Stimulated activated CD4-positive, alpha-beta T cell treated with anti-CD3 and anti-CD28 coated beads, Interleukin-1b, Interleukin-23, amount 100 ng/mL, for 1 hour (primary cell): ENCODE measurements around the gene BACE1-AS.
"Not testable (repeated sequence)": the region's sequence is repeated elsewhere in the genome, so short reads cannot be mapped to it uniquely, and the experiment has no call there.

Source experiments
- DNase-seq, 2 donors: peaks; one replicate each; pipeline ENCODE4 v3.0.0-alpha.2; 2020; ENCODE audit warnings: low read depth in 2 of 2

BACE1-AS gene

DNA sequence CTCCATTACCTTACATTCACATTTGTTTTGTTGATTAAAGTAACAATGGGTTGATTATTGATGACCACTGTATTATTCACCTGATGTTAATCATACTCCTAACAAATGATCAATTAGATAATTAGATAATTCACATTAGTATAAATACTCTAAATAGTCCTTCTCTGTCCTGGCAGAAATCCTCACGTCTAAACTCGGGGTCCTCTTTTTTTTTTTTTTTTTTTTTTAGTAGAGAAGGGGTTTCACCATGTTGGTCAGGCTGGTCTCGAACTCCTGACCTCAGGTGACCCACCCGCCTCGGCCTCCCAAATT lies 36.1 kb downstream of the BACE1-AS start:
- DNase-seq = not testable (repeated sequence)

DNA sequence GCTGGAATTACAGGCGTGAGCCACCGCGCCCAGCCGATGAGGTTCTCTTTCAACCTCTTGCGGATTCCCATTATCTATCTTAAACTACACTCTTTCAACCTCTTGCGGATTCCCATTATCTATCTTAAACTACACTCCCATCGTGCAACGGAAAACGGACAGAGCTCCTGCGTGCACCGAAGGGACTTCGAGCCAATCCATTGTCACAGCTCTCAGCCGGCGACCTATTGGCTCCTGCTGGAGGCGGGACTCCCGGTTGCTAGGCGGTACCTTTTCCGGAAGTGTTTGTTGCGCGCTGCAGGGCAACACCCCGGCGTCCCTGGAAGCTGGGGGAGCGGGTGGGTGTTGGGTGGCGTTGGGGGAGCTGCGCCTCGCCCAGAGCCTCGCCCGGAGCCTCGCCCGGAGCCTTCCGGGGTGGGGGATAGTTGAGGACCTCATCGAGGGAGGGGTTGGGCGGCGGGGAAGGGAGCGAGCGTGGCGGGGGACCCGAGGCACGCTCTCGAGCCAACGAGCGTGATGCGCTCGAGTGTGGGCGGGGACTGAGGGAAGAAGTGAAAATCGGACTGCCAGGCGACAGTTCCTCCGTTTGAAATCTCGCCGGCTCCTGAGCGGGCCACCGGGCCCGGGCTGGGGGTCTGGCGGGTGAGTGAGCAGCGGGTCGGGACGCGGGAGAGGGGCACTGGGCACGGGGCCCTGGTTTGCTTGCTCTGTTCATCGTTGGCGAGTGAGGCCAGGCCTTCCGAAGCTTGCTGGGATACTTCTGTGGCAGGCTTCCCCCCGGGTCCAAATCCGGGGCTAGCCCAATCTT lies 36.6 kb downstream of the BACE1-AS start, which contains the start of gene CEP164:
Gene CEP164, plus strand, starts transcription at position 288 of the 808 bp plus-strand sequence. CDS start 10,733 bp downstream, outside the sequence.
- peak; percentile 75 to 81 for DNase-seq

DNA sequence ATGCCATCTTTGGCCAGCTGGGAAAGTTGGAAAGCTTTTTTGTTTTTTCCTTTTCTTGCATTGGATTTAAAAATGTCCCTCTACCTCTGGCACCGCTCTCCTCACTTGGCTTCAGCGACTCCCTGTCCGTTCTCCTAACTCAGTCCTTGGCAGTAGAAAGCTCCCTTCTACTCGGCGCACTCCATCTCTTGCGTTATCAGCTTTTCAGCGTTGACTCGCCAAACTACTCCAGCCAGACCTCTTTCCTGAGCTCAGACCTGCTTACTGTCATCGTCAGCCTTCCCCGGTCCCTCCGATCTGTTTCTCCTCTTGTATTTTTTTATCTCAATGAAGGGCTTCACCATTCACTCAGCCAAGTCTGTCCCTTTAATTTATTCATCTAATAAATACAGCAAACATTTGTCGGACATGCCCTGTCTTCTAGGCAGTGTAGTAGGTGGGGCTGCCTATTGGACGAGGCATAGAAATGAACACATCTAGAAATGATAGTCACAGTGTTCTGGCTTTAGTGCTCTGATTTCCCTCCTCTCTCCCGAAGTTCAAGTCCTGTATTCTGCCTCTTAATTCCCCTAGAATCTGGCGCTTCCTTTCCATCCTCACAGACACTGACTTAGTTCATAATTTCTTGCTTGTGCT lies 37.3 kb downstream of the BACE1-AS start:
- DNase-seq = no peak

DNA sequence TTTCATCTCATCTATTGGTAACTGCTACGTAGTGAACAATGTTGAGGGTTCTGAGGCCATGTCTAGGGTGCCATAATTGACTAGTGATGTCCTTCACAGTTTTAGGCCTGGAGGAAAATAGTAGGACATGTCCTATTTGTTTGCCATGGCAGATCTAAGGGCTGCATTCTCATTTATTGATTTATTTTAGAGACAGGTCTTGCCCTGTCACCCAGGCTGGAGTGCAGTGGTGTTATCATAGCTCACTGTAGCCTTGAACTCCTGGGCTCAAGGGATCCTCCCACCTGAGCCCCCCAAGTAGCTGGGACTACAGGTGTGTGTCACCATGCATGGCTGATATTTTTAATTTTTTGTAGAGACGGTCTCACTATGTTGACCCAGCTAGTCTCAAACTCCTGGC lies 41.7 kb downstream of the BACE1-AS start:
- DNase-seq = no peak

DNA sequence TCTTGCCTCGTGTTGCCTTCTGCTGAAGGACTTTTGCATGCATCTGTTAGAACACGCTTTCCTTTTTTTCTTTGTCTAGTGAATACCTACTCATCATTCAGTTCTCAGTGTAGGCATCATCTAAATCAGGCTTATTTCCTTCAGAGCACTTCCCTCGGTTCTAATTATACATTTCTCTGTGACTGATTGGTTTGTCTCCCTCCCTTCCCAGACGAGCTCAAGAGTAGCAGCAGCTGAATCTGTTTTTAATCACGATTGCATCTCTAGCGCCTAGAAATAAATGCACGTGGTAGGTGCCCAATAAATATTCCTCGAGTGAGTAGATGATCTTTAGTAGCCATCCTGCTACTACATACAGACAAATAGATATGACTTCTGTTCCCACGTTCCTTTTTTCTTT lies 42.8 kb downstream of the BACE1-AS start:
- no peak for DNase-seq

DNA sequence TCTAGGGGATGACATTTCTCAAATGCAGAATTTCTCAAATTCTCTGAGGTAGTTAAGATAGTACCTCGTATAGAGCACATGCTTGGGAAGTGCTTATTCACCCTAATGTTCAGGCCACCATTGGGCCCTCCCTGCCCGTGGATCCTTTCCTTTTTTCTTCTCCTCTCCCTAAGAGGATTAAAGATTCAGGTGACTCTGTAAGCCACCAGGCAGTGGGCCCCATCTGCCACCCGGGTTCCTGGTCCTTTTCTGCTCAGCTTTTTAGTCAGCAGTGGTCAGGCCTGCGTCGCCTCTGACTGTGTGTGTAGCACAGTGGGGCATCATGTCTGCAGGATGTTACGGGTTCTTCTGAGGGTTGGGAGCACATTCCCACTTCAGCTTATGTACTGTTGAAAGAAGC lies 43.8 kb downstream of the BACE1-AS start:
- DNase-seq = no peak

DNA sequence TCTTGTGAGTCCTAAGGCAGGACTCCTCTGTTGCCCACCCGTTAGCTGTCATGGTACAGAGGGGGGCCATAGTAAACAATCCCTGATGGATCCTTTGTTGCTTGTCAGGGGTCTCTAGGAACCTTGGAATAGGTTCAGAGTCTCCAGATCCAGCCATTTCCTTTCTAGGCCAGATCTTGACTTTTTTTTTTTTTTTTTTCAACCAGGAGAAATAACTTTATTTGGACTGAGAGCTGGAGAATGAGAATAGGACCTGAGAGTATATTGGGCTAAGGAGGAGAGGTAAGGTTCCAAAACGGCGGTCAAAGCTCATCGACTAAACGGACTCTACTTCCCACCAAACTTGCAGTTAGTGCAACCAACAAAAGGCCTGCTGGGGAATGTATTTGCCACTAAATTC lies 44.3 kb downstream of the BACE1-AS start:
- no peak for DNase-seq

DNA sequence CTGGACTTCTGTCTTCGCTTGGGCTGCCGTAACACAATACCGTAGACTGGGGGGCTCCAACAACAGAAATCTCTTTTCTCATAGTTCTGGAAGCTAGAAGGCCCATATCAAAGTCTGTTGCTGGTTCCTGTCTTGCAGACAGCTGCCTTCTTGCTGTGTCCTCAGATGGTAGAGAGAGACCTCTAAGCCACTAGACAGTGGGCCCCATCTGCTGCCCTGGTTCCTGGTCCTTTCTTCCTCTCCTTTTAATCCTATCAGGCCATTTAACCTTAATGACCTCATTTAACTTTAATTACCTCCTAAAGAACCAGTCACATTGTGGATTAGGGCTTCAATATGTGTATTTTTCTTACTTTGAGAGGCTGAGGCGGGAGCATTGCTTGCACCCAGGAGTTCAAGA lies 45.9 kb downstream of the BACE1-AS start:
- no peak for DNase-seq
